ENCODE results near the gene BTBD1.

DNA sequence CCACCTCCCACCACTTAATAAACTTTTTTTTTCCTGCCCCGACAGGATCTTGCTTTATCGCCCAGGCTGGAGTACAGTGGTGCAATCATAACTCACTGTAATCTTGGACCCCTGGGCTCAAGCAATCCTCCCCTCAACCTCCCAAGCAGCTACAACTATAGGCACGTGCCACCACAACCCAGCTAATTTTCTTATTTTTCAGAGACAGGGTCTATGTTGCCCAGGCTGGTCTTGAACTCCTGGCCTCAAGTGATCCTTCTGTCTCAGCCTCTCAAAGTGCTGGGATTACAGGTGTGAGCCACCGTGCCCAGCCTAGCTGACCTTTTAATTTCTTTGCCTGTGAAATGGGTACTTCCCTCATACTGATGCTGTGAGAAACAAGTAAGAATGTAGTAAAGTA is 51.7 kb downstream of the BTBD1 start:
- TF ChIP-seq, protein P1, sequence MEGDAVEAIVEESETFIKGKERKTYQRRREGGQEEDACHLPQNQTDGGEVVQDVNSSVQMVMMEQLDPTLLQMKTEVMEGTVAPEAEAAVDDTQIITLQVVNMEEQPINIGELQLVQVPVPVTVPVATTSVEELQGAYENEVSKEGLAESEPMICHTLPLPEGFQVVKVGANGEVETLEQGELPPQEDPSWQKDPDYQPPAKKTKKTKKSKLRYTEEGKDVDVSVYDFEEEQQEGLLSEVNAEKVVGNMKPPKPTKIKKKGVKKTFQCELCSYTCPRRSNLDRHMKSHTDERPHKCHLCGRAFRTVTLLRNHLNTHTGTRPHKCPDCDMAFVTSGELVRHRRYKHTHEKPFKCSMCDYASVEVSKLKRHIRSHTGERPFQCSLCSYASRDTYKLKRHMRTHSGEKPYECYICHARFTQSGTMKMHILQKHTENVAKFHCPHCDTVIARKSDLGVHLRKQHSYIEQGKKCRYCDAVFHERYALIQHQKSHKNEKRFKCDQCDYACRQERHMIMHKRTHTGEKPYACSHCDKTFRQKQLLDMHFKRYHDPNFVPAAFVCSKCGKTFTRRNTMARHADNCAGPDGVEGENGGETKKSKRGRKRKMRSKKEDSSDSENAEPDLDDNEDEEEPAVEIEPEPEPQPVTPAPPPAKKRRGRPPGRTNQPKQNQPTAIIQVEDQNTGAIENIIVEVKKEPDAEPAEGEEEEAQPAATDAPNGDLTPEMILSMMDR (IDR thresholded peaks at IDR 0.05 in 4 of 5, conservative IDR thresholded peaks at IDR 0.05 in 1 of 5): no peak
- no peak for TF ChIP-seq POLR2A (IDR thresholded peaks at IDR 0.05)
